IMR-90 (cell line): ENCODE measurements around the gene SH3RF1. TPM values are rescaled to one million over a fixed set of nuclear protein-coding genes. Genes with fewer than 3 reads are reported as not detected.
A peak's percentile ranks its signal among the peaks of the same experiment; 100 is the strongest.

Experiments used
- ATAC-seq: fragments of 200-7000 bp; cut with Tn5 transposase; 2 replicates; pipeline ENCODE4 v1.9.1; 2020; ENCODE audit warnings: low read depth, mild to moderate bottlenecking, moderate library complexity
- BruUV-seq: library from RNA; stranded (reverse); fragments of 400-500 nt; replicated peaks from 2 replicates; lab custom pipeline; 2021; lab: Mats Ljungman, UMichigan
- CTCF ChIA-PET: fragments of 300-600 bp; formaldehyde crosslinking; extraction: SDS; loops from one replicate; lab custom pipeline; 2021; ENCODE audit warnings: antibody characterized with exemption; lab: Yijun Ruan, JAX
- POLR2A ChIA-PET: fragments of 300-600 bp; sonication (Branson Sonifier 250); formaldehyde crosslinking; loops from one replicate; lab custom pipeline; 2022; ENCODE audit warnings: antibody characterized with exemption; ENCODE audit not compliant: unreplicated experiment; lab: Charles Lee
- DNase-seq: peaks from one replicate; pipeline ENCODE4 v3.0.0; 2013
- H2AFZ ChIP-seq: replicated peaks from 2 replicates; pipeline ENCODE3; 2013; ENCODE audit warnings: low read length, mild to moderate bottlenecking; ENCODE audit not compliant: poor library complexity
- H2AK5ac ChIP-seq: 2 replicates; pipeline ENCODE4 v1.6.1; 2013; ENCODE audit warnings: low read depth, low read length, inconsistent platforms
- H2AK9ac ChIP-seq: replicated peaks from 2 replicates; pipeline ENCODE3; 2013; ENCODE audit warnings: mild to moderate bottlenecking, low read depth, low read length, moderate library complexity; ENCODE audit not compliant: poor library complexity
- H2BK120ac ChIP-seq: 2 replicates; pipeline ENCODE4 v1.6.1; 2013; ENCODE audit warnings: low read depth, low read length, inconsistent platforms
- H2BK15ac ChIP-seq: 3 replicates; pipeline ENCODE4 v1.6.1; 2013; ENCODE audit warnings: low read depth, low read length, inconsistent platforms
- H2BK20ac ChIP-seq: 2 replicates; pipeline ENCODE4 v1.6.1; 2013; ENCODE audit warnings: low read depth, mild to moderate bottlenecking, inconsistent platforms, low read length, moderate library complexity
- H2BK5ac ChIP-seq: 2 replicates; pipeline ENCODE4 v1.6.1; 2013; ENCODE audit warnings: mild to moderate bottlenecking, low read depth, low read length, inconsistent platforms; ENCODE audit not compliant: poor library complexity, severe bottlenecking
- H3K14ac ChIP-seq: replicated peaks from 2 replicates; pipeline ENCODE4 v1.6.1; 2013; ENCODE audit warnings: low read depth, low read length, inconsistent platforms
- H3K18ac ChIP-seq: 2 replicates; pipeline ENCODE4 v1.6.1; 2013; ENCODE audit warnings: low read depth, low read length, control low read depth
- H3K23ac ChIP-seq: 2 replicates; pipeline ENCODE4 v1.6.1; 2013; ENCODE audit warnings: low read depth, low read length, inconsistent platforms
- H3K27ac ChIP-seq: 2 replicates; pipeline ENCODE4 v1.5.1; 2013; ENCODE audit warnings: mild to moderate bottlenecking, control low read depth, low read length; ENCODE audit not compliant: insufficient read depth
- H3K27me3 ChIP-seq: 2 replicates; pipeline ENCODE4 v1.6.1; 2013; ENCODE audit warnings: low read length; ENCODE audit not compliant: control insufficient read depth, insufficient read depth
- H3K36me3 ChIP-seq: 2 replicates; pipeline ENCODE4 v1.6.1; 2013; ENCODE audit warnings: low read length, mixed read lengths; ENCODE audit not compliant: control insufficient read depth, insufficient read depth
- H3K4ac ChIP-seq: 2 replicates; pipeline ENCODE4 v1.6.1; 2013; ENCODE audit warnings: low read depth, low read length, inconsistent platforms
- H3K4me1 ChIP-seq: 2 replicates; pipeline ENCODE4 v1.6.1; 2013; ENCODE audit warnings: low read length, mixed read lengths; ENCODE audit not compliant: control insufficient read depth, insufficient read depth
- H3K4me2 ChIP-seq: 2 replicates; pipeline ENCODE4 v1.6.1; 2013; ENCODE audit warnings: low read depth, mild to moderate bottlenecking, control low read depth, low read length, moderate library complexity
- H3K4me3 ChIP-seq: 2 replicates; pipeline ENCODE4 v1.5.1; 2013; ENCODE audit warnings: low read depth, mild to moderate bottlenecking, control low read depth, low read length, moderate library complexity; ENCODE audit not compliant: insufficient read depth
- H3K56ac ChIP-seq: 2 replicates; pipeline ENCODE4 v1.6.1; 2013; ENCODE audit warnings: low read length, inconsistent platforms; ENCODE audit not compliant: insufficient read depth; ENCODE audit errors: extremely low read depth
- H3K79me1 ChIP-seq, 2 experiments: 2 replicates each; pipeline ENCODE4 v1.6.1; 2013; ENCODE audit warnings: low read length in 2 of 2, inconsistent platforms in 1 of 2, low read depth in 1 of 2
- H3K9ac ChIP-seq: 2 replicates; pipeline ENCODE4 v1.6.1; 2013; ENCODE audit warnings: low read depth, low read length, control low read depth
- H3K9me1 ChIP-seq: 2 replicates; pipeline ENCODE4 v1.6.1; 2013; ENCODE audit warnings: low read length, inconsistent platforms; ENCODE audit not compliant: insufficient read depth
- H3K9me3 ChIP-seq: 2 replicates; pipeline ENCODE4 v1.6.1; 2013; ENCODE audit warnings: low read length; ENCODE audit not compliant: control insufficient read depth, insufficient read depth
- H4K20me1 ChIP-seq: 2 replicates; pipeline ENCODE4 v1.6.1; 2013; ENCODE audit warnings: low read length, inconsistent platforms; ENCODE audit not compliant: insufficient read depth
- H4K5ac ChIP-seq: 2 replicates; pipeline ENCODE4 v1.6.1; 2013; ENCODE audit warnings: mild to moderate bottlenecking, low read depth, low read length, control low read depth
- H4K8ac ChIP-seq, 2 experiments: 2 replicates each; pipeline ENCODE4 v1.6.1; 2013; ENCODE audit warnings: low read depth in 2 of 2, low read length in 2 of 2, control low read depth in 1 of 2, inconsistent platforms in 1 of 2
- H4K91ac ChIP-seq: 2 replicates; pipeline ENCODE4 v1.6.1; 2013; ENCODE audit warnings: low read depth, low read length, inconsistent platforms; ENCODE audit not compliant: insufficient read depth
- BHLHE40 ChIP-seq: fragments of 150-350 bp; IDR thresholded peaks from 2 replicates; pipeline ENCODE4 v1.6.1; 2016; ENCODE audit warnings: mild to moderate bottlenecking, low read depth, low read length
- CEBPB ChIP-seq: IDR thresholded peaks from 2 replicates; pipeline ENCODE4 v1.6.1; 2012; ENCODE audit warnings: low read depth, low read length, improper control_type of control experiment
- CHD1 ChIP-seq: IDR thresholded peaks from 2 replicates; pipeline ENCODE4 v1.6.1; 2012; ENCODE audit warnings: low read depth, low read length, improper control_type of control experiment
- FOS ChIP-seq: fragments of 150-350 bp; IDR thresholded peaks from 2 replicates; pipeline ENCODE4 v1.6.1; 2016; ENCODE audit warnings: low read depth, low read length
- MAFK ChIP-seq: IDR thresholded peaks from 2 replicates; pipeline ENCODE4 v1.6.1; 2012; ENCODE audit warnings: low read depth, low read length, improper control_type of control experiment
- MAZ ChIP-seq: IDR thresholded peaks from 2 replicates; pipeline ENCODE4 v1.6.1; 2012; ENCODE audit warnings: low read depth, mild to moderate bottlenecking, low read length, improper control_type of control experiment, moderate library complexity, borderline replicate concordance
- NFE2L2 ChIP-seq: fragments of 150-350 bp; IDR thresholded peaks from 2 replicates; pipeline ENCODE4 v1.6.1; 2016; ENCODE audit warnings: low read depth, mild to moderate bottlenecking, low read length
- POLR2A ChIP-seq: IDR thresholded peaks from 2 replicates; pipeline ENCODE4 v1.6.1; 2012; ENCODE audit warnings: mild to moderate bottlenecking, low read depth, low read length
- RAD21 ChIP-seq: IDR thresholded peaks from 2 replicates; pipeline ENCODE4 v1.6.1; 2012; ENCODE audit warnings: low read length, improper control_type of control experiment
- RCOR1 ChIP-seq: IDR thresholded peaks from 2 replicates; pipeline ENCODE4 v1.6.1; 2012; ENCODE audit warnings: mild to moderate bottlenecking, low read length, improper control_type of control experiment; ENCODE audit not compliant: insufficient replicate concordance
- SMC3 ChIP-seq: fragments of 150-350 bp; IDR thresholded peaks from 2 replicates; pipeline ENCODE4 v1.6.1; 2016; ENCODE audit warnings: low read depth, mild to moderate bottlenecking, antibody characterized with exemption, low read length, moderate library complexity
- WGBS, 2 experiments: methylation state at CpG; one replicate each; pipeline versions ENCODE4 v1.1.5 to v1.1.7; 2013; ENCODE audit warnings: missing lambda C conversion rate in 2 of 2; ENCODE audit not compliant: insufficient read length in 1 of 2; ENCODE audit errors: extremely low coverage in 2 of 2; 5-methylcytosine and 5-hydroxymethylcytosine counted together
- dilution Hi-C: fragments of 300-500 bp; cut with HindIII; formaldehyde crosslinking; loops from one replicate; pipeline ENCODE4 v1.14.3; 2018; ENCODE audit warnings: low sequenced_read_pairs; ENCODE audit not compliant: unreplicated experiment
- in situ Hi-C: fragments of 300-500 bp; cut with MboI; formaldehyde crosslinking; loops from 3 replicates; pipeline ENCODE4 v1.14.3; 2019; ENCODE audit warnings: low sequenced_read_pairs, inconsistent platforms, mixed read lengths
- intact Hi-C: fragments of 100-400 bp; cut with micrococcal nuclease; formaldehyde crosslinking; loops from 2 replicates; pipeline ENCODE4 v1.10.0; 2022
- polyA plus RNA-seq, 3 experiments: library from polyadenylated mRNA; depleted of rRNA; stranded (reverse); fragments of >200 nt; gene quantifications; 2 replicates each; pipeline ENCODE4 v1.2.3, GENCODE V29; 2012; ENCODE audit warnings: low replicate concordance in 1 of 3
- total RNA-seq: library from RNA; depleted of rRNA; stranded (reverse); fragments of >200 nt; gene quantifications from 2 replicates; pipeline ENCODE4 v1.2.3, GENCODE V29; 2012
- TF ChIP-seq, protein P1 (sequence below): fragments of 150-350 bp; IDR thresholded peaks from 2 replicates; pipeline ENCODE4 v1.6.1; 2017; ENCODE audit warnings: mild to moderate bottlenecking, antibody characterized with exemption, low read length, low read depth
- TF ChIP-seq, protein P2 (sequence below): fragments of 150-350 bp; IDR thresholded peaks from 2 replicates; pipeline ENCODE4 v1.6.1; 2016; ENCODE audit warnings: low read depth, mild to moderate bottlenecking, low read length, moderate library complexity, borderline replicate concordance
- TF ChIP-seq, protein P3 (sequence below): conservative IDR thresholded peaks from 2 replicates; pipeline ENCODE4 v1.5.1; 2012; ENCODE audit warnings: mild to moderate bottlenecking, low read depth, low read length, improper control_type of control experiment

The SH3RF1 gene
- total and polyA plus RNA-seq, 2 of the 4 experiments (the other 2 are of a cell fraction): 22.0 to 29.8 TPM

DNA sequence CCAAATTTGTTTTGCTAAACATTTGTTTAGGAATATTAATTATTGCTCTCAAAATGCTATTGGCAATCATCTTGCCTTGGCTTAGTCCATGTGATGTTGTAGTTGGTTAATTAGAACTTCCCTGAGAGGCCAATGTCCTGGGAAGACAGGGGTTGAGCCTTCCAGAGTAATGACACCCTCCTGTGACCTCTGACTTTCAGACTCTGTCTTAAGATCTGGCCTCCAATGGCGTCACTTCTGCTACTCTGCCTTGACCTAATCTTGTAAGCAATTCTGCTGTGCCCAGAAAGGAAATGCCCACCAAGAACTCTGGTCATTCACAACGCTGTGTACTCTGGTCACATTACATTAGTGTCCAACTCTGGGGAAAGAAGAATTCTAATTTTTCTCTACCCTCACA lies 111.9 kb downstream of the SH3RF1 start:
- peak overlapping the region; percentile 70; the same call in 1 of the 2 replicates for H3K23ac ChIP-seq
- no peak overlapping the region for H2AFZ ChIP-seq
- no peak overlapping the region for H3K9ac ChIP-seq
- peaks cover 3% of the 10 kb centered on the region; the same call in 1 of the 2 replicates for H3K36me3 ChIP-seq
- H4K20me1 ChIP-seq: peaks cover 3% of the 10 kb centered on the region; the same call in 1 of the 2 replicates
- TF ChIP-seq MAZ: no peak
- no peak for TF ChIP-seq CEBPB
- TF ChIP-seq NFE2L2: no peak
- TF ChIP-seq POLR2A: no peak
- TF ChIP-seq, protein P1, sequence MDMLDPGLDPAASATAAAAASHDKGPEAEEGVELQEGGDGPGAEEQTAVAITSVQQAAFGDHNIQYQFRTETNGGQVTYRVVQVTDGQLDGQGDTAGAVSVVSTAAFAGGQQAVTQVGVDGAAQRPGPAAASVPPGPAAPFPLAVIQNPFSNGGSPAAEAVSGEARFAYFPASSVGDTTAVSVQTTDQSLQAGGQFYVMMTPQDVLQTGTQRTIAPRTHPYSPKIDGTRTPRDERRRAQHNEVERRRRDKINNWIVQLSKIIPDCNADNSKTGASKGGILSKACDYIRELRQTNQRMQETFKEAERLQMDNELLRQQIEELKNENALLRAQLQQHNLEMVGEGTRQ: no peak
- TF ChIP-seq CHD1: no peak
- TF ChIP-seq, protein P2, sequence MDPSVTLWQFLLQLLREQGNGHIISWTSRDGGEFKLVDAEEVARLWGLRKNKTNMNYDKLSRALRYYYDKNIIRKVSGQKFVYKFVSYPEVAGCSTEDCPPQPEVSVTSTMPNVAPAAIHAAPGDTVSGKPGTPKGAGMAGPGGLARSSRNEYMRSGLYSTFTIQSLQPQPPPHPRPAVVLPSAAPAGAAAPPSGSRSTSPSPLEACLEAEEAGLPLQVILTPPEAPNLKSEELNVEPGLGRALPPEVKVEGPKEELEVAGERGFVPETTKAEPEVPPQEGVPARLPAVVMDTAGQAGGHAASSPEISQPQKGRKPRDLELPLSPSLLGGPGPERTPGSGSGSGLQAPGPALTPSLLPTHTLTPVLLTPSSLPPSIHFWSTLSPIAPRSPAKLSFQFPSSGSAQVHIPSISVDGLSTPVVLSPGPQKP: no peak
- TF ChIP-seq RAD21: no peak
- TF ChIP-seq, protein P3, sequence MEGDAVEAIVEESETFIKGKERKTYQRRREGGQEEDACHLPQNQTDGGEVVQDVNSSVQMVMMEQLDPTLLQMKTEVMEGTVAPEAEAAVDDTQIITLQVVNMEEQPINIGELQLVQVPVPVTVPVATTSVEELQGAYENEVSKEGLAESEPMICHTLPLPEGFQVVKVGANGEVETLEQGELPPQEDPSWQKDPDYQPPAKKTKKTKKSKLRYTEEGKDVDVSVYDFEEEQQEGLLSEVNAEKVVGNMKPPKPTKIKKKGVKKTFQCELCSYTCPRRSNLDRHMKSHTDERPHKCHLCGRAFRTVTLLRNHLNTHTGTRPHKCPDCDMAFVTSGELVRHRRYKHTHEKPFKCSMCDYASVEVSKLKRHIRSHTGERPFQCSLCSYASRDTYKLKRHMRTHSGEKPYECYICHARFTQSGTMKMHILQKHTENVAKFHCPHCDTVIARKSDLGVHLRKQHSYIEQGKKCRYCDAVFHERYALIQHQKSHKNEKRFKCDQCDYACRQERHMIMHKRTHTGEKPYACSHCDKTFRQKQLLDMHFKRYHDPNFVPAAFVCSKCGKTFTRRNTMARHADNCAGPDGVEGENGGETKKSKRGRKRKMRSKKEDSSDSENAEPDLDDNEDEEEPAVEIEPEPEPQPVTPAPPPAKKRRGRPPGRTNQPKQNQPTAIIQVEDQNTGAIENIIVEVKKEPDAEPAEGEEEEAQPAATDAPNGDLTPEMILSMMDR: no peak
- TF ChIP-seq MAFK: no peak
- TF ChIP-seq SMC3: no peak
- TF ChIP-seq RCOR1: no peak
- TF ChIP-seq BHLHE40: no peak
- TF ChIP-seq FOS: no peak
- H3K4ac ChIP-seq: peak overlapping the region; percentile 83
- peaks cover 18% of the 10 kb centered on the region for H3K9me1 ChIP-seq
- no peaks in the 10 kb centered on the region for H3K27me3 ChIP-seq
- H2BK20ac ChIP-seq: peak overlapping the region; percentile 79
- H3K4me2 ChIP-seq: no peak overlapping the region
- no peak overlapping the region for H2AK9ac ChIP-seq
- peak overlapping the region; percentile 52 for H4K5ac ChIP-seq
- peaks cover 28 to 82% of the 10 kb centered on the region in 2 experiments for H3K79me1 ChIP-seq
- peak overlapping the region; percentile 55 for H3K18ac ChIP-seq
- dilution Hi-C loops: no loop called here
- peak overlapping the region; percentile 93 for H2AK5ac ChIP-seq
- ChIA-PET CTCF (no interaction called here), POLR2A (no interaction called here)
- in situ Hi-C loops: no loop called here
- BruUV-seq: no TSS peak
- peak overlapping the region; percentile 89; the same call in 1 of the 2 replicates for H3K14ac ChIP-seq
- intact Hi-C loops: no loop called here
- H3K56ac ChIP-seq: no peak overlapping the region
- H4K8ac ChIP-seq: peak overlapping the region; percentile 3 to 45; a peak in 2 of 4 replicates
- no CpG with 5 or more reads among the region's 2 CpGs for WGBS, 2 experiments
- H2BK120ac ChIP-seq: peak overlapping the region; percentile 88
- H3K9me3 ChIP-seq: no peaks in the 10 kb centered on the region
- no peak for ATAC-seq
- H2BK15ac ChIP-seq: peak overlapping the region; percentile 96; the same call in 2 of the 3 replicates
- no peak overlapping the region for H3K4me3 ChIP-seq
- DNase-seq: no peak
- H3K4me1 ChIP-seq: peaks cover 23% of the 10 kb centered on the region
- H3K27ac ChIP-seq: peak overlapping the region; percentile 46; the same call in 1 of the 2 replicates
- peak overlapping the region; percentile 81 for H4K91ac ChIP-seq
- H2BK5ac ChIP-seq: peak overlapping the region; percentile 87
